GM19099 (cell line): Measurements from ENCODE around the gene GABRG3.

Source experiments
- POLR2A ChIP-seq: IDR thresholded peaks from 3 replicates; pipeline ENCODE4 v1.6.1; 2011; ENCODE audit warnings: low read depth; ENCODE audit not compliant: insufficient read length; ENCODE audit errors: extremely low read depth

Gene GABRG3

DNA sequence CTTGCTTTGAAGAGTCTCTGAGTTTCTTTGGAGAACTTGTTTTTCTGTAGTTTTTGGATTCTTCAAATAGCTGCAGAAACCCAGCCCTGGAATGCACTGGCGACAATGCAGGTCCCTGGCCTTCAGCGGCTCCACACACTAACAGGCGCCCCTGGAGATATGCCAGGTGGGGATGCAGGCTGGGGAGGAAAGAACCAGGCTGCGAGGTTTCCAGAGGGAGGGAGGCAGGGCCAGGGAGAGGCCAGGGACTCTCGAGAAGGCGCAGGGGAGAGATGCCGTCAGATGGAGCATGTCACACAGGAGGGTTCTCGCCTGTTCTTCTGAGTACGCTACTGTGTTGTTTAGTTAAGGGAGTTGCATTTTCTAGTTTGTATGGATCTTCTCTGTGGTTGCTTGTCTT lies 283.1 kb downstream of the GABRG3 start:
- no peak for TF ChIP-seq POLR2A

DNA sequence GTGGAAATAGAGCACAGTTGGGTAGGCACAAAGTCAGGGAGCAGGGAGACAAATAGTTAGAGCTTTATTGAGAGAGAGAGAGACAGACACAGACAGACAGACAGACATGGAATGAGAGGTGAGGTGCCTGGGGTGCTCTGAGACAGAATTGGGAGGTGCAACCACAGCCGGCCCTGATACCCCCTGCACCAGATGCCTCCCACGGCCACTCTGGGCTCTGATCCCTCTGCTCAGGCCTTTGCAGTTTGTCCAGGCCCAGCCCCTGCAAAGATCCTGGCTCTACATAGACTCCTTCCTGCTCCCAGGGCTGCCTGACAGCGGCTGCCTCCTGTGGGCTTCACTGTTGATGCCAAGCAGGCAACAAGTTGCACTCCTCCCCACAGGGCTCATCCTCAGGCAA lies 283.8 kb downstream of the GABRG3 start:
- no peak for TF ChIP-seq POLR2A

DNA sequence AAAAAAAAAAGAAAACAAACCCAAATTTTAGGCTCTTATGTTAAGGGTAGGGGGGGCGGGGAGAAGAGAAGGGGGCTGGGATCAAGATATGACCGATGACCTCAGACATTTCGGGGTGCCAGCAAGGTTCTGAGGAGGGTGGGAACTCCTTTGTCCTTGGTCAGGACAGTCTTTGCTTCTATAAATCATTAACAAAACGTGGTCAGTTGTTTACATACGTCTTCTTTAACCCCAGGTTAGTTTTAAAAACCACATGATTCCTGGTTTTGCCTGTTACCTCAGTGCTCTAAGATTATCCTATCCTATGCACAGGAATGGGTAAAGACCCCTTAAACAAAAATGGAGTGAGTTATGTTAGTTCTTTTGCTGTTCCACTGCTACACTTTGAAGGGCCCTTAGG lies 285.5 kb downstream of the GABRG3 start:
- no peak for TF ChIP-seq POLR2A

DNA sequence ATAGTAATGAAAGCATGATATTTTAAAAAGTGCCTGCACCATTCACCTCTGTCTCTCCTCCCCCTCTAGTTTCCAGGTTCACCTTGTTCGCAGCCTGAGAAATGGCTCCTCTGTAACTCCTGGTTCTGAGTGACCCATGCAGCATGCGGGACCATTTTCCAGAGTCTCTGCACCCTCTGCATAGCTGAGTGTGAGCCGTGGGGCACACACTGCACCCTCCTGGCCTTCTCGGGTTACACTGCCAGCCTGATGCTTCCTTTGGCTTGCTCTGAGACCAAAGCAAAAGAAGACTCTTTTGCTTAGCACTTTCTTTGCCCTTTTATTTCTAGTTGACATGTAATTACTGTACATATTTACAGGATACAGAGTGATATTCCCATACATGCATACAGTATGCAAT lies 287.3 kb downstream of the GABRG3 start:
- TF ChIP-seq POLR2A = no peak

DNA sequence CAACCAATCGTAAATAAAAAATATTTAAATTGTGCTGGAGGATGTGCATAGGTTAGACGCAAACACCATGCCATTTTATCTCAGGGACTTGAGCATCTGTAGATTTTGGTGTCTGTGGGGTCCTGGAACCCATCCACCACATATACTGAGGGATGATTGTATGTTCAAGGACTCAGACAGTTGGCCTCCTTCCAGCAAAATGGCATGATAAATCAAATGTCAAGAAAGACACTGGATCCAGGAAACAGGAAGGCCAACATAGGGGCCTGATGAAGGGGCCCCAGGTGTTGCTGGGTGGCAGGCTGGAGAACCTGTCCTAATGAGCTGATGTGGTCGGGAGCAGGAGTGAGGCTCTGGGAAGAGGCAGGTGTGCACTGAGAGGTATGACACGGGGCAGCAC lies 289.5 kb downstream of the GABRG3 start:
- TF ChIP-seq POLR2A = no peak

DNA sequence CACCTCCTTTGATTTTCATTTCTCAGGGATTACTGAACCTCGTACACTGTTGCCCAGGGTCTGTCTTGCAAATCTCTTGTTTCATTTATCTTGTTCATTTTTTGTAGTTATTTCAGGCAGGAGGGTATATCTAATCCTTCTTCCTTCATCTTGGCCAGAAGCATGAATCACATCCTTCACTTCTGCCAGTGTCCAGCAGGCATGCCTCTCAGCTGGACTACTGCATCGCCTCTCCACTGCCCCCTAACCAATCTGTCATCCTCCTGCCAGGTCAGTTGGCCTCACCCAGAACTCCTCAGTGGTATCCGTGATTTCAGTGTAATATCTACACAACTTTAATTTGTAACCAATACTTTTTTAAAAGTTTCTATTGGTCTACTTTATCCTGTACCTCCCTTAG lies 297.9 kb downstream of the GABRG3 start:
- no peak for TF ChIP-seq POLR2A

DNA sequence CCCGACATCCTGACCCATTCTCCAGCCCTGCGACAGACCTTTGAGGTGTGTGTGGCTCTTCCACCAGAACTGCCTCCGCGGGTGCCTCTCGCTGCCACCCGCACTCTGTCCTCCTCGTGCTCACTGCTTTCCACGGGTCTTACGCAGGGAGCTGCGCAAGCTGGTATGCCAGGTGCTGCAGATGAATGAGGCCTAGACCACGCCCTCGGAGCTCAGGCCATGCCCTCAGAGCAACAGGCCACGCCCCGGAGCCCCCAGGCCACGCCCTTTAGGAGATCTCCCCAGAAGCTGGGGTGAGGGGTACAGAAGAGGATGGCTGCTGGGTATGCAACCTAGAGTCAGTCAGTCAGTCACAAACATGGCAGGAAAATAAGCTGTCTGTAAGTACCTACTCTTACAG lies 300.3 kb downstream of the GABRG3 start:
- TF ChIP-seq POLR2A = no peak

DNA sequence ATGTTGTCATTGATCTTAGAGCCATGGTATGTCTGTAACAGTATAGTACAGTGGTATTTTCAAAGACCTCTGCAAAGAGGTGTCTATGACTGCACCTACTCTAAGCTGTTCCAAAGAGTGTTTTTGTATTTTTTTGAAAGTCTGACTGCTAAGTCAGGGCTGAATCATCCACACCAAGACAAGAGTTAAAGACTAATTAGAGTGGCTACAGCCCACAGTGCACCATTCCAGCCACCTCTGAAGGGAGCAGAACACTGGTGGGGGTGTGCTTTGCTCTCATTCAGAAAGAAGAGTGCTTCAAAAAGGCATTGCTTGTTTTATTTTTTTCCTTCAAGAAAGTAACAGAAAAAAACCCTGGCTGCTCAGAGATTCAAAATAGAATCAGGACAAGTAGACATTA lies 301.4 kb downstream of the GABRG3 start:
- no peak for TF ChIP-seq POLR2A

DNA sequence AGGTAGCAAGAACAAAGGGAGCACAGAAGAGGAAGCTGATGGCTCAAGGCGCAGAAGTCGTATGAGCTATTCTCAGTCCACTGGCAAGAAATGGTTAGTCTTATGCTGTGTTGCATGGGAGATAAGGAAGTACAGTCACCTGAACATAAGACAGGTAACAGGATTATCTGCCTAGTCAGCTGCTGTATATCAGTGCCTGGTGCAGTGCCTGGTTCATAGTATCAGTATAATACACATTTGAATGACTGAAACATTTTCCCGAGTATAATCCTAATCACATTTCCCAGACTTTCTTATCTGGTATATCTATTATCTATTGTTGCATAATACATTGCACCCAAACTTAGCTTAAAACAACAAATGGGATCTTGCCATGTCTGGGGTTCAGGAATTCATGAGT lies 302.5 kb downstream of the GABRG3 start:
- no peak for TF ChIP-seq POLR2A

DNA sequence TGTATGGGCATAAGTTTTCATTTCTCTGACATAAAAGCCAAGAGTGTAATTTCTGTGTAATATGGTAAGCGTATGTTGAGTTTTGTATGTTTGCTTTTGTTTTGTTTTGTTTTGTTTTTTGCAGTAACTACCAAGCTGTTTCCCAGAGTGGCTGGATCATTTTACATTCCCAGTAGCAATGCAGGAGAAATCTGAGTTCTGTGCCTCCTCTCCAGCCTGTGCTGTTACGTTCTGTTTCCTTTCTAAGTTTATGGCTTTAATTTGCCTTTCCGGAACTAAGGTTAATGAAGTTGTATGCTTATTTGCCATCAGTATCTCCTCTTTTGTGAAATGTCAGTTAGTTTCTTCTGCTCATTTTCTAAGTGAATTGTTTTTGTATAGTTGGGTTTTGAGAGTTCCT lies 307.8 kb downstream of the GABRG3 start:
- TF ChIP-seq POLR2A = no peak

DNA sequence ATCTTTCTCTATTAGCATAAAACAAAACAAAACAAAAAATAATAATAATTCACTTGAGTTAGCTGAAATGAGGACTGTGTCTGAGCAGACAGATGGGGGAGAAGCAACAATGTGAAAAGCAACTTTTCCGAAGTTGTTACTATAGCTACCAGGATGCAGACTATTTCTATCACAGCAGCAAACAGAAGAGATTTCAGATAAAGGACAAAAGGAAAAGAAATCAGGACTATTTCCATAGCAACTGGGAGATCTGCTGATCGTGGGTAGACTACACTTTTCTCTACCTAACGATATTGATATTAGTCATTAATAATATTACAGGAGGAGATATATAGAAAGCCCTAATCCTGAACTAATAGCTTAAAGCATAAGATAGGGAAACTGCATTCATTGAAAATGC lies 321.7 kb downstream of the GABRG3 start:
- no peak for TF ChIP-seq POLR2A

DNA sequence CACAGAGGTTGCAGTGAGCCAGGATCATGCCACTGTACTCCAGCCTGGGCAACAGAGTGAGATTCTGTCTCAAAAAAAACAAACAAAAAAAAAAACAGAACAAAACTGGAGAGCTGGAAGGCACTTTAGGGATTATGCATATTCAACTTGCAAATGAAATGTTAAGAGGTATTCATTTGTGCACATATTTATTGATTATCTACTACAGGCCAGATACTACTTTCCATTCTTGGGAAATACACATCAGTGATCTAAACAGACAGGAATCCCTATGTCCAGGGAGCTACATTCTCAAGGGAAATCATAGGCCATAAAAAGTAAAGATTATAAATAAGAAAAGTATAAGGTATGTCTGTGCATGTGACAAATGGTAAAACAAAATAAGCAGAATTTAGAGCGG lies 322.6 kb downstream of the GABRG3 start:
- TF ChIP-seq POLR2A = no peak

DNA sequence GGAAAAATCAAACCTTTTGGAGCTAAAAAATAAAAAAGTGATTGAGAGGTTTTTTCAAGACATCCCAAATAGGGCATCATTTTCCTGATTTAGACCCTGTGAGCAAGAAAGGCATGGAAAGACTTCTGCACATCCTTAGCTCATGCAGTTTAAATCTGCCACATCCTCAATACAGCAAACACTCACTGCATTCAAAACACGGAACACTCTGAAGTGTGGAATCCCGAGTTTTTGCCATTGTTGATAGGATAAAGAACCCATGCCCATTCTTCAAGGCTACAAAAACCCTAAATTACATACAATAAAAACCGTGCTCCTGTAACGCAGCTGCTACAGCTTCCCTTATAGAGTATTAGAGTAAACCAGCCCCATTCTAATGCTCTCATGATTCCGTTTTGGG lies 346.8 kb downstream of the GABRG3 start:
- no peak for TF ChIP-seq POLR2A

DNA sequence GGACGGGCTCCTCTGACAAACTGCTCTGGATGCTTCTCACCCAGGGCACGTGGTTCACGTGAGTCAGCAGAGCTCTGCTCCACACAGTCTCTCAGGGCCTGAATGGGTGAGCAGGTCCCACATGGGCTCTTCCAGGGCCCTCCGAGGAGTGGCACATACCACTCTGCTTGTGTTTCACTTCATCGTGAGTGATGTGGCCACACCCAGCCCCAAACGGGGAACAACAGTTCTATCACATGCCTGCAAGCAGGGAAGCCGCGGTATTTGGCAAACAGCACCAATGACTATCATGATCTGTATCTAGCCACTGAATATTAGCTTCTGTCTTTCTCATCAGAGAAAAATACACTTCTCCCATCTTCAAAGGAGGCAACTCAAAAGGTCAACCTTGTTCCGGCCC lies 352.8 kb downstream of the GABRG3 start:
- TF ChIP-seq POLR2A = no peak

DNA sequence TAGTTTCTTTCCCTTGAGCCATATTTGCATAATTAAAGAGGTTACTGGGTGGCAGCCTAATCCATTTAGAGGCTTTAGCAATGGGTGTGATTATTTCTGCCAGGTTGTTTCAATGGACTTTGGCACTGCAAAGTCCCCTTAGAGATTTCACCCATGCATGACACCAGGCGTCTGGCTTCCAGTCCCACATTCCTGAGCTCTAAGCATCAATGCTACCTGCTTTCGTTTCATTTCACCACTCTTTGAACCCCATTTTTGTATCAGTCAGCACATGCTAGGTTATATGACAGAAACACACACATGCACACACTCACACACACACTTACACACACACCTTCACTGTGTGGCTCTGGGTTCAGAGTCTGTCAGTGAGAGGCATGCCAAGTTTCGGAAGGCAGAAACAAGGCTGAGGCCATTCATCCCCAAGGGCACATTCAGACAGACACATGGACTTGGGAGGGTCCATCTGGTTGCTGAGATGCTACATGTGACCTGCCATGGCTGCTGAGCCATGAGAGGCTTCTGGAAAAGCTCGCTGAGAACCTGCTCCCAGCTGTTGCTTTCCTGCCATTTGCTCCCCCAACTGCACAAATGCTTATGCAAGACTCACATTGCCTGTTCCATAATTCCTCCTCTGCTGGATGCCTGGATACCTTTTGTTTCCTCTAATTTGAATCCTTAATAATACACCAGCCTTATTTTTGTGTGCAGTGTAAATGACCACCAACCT lies 354.1 kb downstream of the GABRG3 start:
- TF ChIP-seq POLR2A = no peak

DNA sequence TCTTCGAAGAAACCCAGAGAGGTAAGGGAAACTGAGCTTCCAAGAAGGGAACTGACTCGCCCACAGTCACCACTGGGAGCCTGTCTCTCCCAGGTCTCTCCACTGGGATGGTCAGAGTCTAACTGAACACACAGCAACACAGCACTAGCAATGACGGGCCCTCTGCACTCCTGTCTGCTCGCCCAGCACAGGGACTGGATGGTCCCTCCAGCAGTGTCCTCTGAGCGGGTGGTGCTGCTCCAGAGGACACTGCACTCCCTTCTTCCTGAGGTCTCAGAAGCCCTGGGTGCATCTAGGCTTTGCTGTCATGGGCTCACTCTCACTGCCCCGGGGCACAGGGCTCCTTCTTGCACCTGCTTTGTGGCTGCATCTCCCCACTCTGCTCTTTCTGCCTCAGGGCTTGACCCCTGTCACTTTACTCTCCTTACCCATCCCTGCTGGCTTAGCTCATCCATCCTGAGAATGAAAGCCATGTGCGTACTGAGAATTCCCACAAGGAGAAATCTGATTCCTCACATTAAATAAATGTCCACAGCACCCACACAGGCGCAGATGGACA lies 356.6 kb downstream of the GABRG3 start:
- no peak for TF ChIP-seq POLR2A

DNA sequence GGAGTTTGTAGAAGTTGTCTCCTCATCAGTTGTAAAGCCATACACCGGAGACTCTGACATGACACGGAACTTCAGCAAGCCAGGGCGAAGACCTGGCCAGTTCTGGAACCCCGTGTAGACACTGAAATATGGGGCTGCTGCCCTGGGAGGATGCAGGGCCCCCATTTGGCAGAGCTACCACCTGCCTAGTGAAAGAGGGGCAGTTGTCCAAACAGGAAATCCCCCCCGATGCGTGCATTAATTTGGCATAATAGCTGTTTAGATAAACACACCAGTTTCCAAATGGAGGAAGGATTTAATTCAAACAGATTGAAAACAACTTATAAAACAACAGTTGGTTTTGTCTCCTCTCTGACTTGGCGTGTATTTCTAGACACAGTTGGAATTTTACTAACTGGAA lies 357.2 kb downstream of the GABRG3 start:
- no peak for TF ChIP-seq POLR2A
